GM23338 (cell line): ENCODE measurements around the gene AP1G1. TPM values are rescaled to one million over a fixed set of nuclear protein-coding genes. Genes with fewer than 3 reads are reported as not detected.
"Not testable (repeated sequence)": the region's sequence is repeated elsewhere in the genome, so short reads cannot be mapped to it uniquely, and the experiment has no call there.

Experiments used
- ATAC-seq: fragments of 200-7000 bp; cut with Tn5 transposase; 3 replicates; pipeline ENCODE4 v1.9.1; 2020
- DNase-seq: peaks from one replicate; pipeline ENCODE4 v3.0.0-alpha.2; 2015; ENCODE audit warnings: low spot score
- H2AFZ ChIP-seq: fragments of 200-600 bp; sonication (generic); 2 replicates; pipeline ENCODE4 v1.8.0; 2016; ENCODE audit warnings: antibody characterized with exemption, mild to moderate bottlenecking, moderate library complexity
- H3F3A ChIP-seq: fragments of 200-600 bp; sonication (generic); replicated peaks from 2 replicates; pipeline ENCODE4 v1.8.0; 2017; ENCODE audit warnings: antibody characterized with exemption, mixed run types, low read depth
- H3K27ac ChIP-seq: fragments of 200-600 bp; sonication (generic); 2 replicates; pipeline ENCODE4 v1.6.1; 2016; ENCODE audit warnings: low read depth
- H3K27me3 ChIP-seq: fragments of 200-600 bp; sonication (generic); 2 replicates; pipeline ENCODE4 v1.8.0; 2016; ENCODE audit warnings: mild to moderate bottlenecking, mixed run types, moderate library complexity; ENCODE audit not compliant: insufficient read depth
- H3K36me3 ChIP-seq: fragments of 200-600 bp; sonication (generic); 2 replicates; pipeline ENCODE4 v1.8.0; 2016; ENCODE audit warnings: mild to moderate bottlenecking; ENCODE audit not compliant: insufficient read depth
- H3K4me1 ChIP-seq: fragments of 200-600 bp; sonication (generic); 2 replicates; pipeline ENCODE4 v1.8.0; 2016; ENCODE audit warnings: mild to moderate bottlenecking, moderate library complexity; ENCODE audit not compliant: insufficient read depth
- H3K4me2 ChIP-seq: fragments of 200-600 bp; sonication (generic); 2 replicates; pipeline ENCODE4 v1.7.1; 2017; ENCODE audit warnings: mixed run types
- H3K4me3 ChIP-seq: fragments of 200-600 bp; sonication (generic); 2 replicates; pipeline ENCODE4 v1.6.1; 2016; ENCODE audit warnings: mixed run types
- H3K79me2 ChIP-seq: fragments of 200-600 bp; sonication (generic); replicated peaks from 2 replicates; pipeline ENCODE4 v1.8.0; 2017; ENCODE audit warnings: mild to moderate bottlenecking; ENCODE audit not compliant: insufficient read depth
- H3K9me2 ChIP-seq: fragments of 200-600 bp; sonication (generic); 2 replicates; pipeline ENCODE4 v1.8.0; 2017; ENCODE audit not compliant: insufficient read depth
- H4K20me1 ChIP-seq: fragments of 200-600 bp; sonication (generic); replicated peaks from 2 replicates; pipeline ENCODE4 v1.8.0; 2017; ENCODE audit warnings: mild to moderate bottlenecking; ENCODE audit not compliant: insufficient read depth
- H3K27ac Mint-ChIP-seq: 2 replicates; pipeline ENCODE4 v1.8.0; 2020; ENCODE audit warnings: inconsistent platforms, mild to moderate bottlenecking, moderate library complexity, mixed read lengths
- H3K27me3 Mint-ChIP-seq: 3 replicates; pipeline ENCODE4 v1.8.0; 2022; ENCODE audit warnings: low read depth, mild to moderate bottlenecking, moderate library complexity, mixed read lengths, inconsistent platforms; ENCODE audit not compliant: insufficient read depth, poor library complexity
- H3K36me3 Mint-ChIP-seq: 3 replicates; pipeline ENCODE4 v1.8.0; 2021; ENCODE audit warnings: low read depth, mild to moderate bottlenecking, inconsistent platforms, moderate library complexity, mixed read lengths
- H3K4me1 Mint-ChIP-seq: 3 replicates; pipeline ENCODE4 v1.8.0; 2020; ENCODE audit warnings: mild to moderate bottlenecking, inconsistent platforms, mixed read lengths
- H3K4me3 Mint-ChIP-seq: 3 replicates; pipeline ENCODE4 v1.8.0; 2021; ENCODE audit warnings: moderate library complexity, mild to moderate bottlenecking, inconsistent platforms, mixed read lengths
- H3K9me3 Mint-ChIP-seq: 3 replicates; pipeline ENCODE4 v1.8.0; 2020; ENCODE audit warnings: moderate library complexity, mild to moderate bottlenecking, inconsistent platforms, mixed read lengths
- CREB1 ChIP-seq: fragments of 250-450 bp; sonication (Bioruptor Pico); IDR thresholded peaks from 2 replicates; pipeline ENCODE4 v1.5.0; 2020; ENCODE audit warnings: low read depth, mild to moderate bottlenecking, moderate library complexity
- EZH2 ChIP-seq: fragments of 200-600 bp; sonication (generic); IDR thresholded peaks from one replicate; pipeline ENCODE4 v1.8.0; 2017; ENCODE audit warnings: antibody characterized with exemption, mild to moderate bottlenecking, low read depth; ENCODE audit not compliant: unreplicated experiment
- EZH2phosphoT487 ChIP-seq: fragments of 200-600 bp; sonication (generic); IDR thresholded peaks from one replicate; pipeline ENCODE4 v1.8.1; 2018; ENCODE audit warnings: antibody characterized with exemption; ENCODE audit not compliant: unreplicated experiment
- JUNB ChIP-seq: IDR thresholded peaks from one replicate; pipeline ENCODE4 v1.6.1; 2016; ENCODE audit warnings: antibody characterized with exemption; ENCODE audit not compliant: unreplicated experiment
- NANOG ChIP-seq: IDR thresholded peaks from 2 replicates; pipeline ENCODE4 v1.6.1; 2016; ENCODE audit warnings: antibody characterized with exemption, borderline replicate concordance
- POLR2AphosphoS5 ChIP-seq: IDR thresholded peaks from 2 replicates; pipeline ENCODE4 v1.6.1; 2016; ENCODE audit warnings: antibody characterized with exemption, low read depth
- STAT1 ChIP-seq: IDR thresholded peaks from one replicate; pipeline ENCODE4 v1.6.1; 2016; ENCODE audit warnings: antibody characterized with exemption; ENCODE audit not compliant: unreplicated experiment
- ZNF114 ChIP-seq: fragments of 250-450 bp; sonication (Bioruptor Pico); IDR thresholded peaks from 2 replicates; pipeline ENCODE4 v1.5.0; 2020; ENCODE audit warnings: mild to moderate bottlenecking, moderate library complexity
- ZNF331 ChIP-seq: fragments of 250-450 bp; sonication (Bioruptor Pico); IDR thresholded peaks from 2 replicates; pipeline ENCODE4 v1.5.0; 2020; ENCODE audit warnings: low read depth, mild to moderate bottlenecking, moderate library complexity
- polyA plus RNA-seq: library from polyadenylated mRNA; unstranded; fragments of >200 nt; fragmentation: Nextera tagmentation; extraction: Ambion mirVana; gene quantifications from 2 replicates; pipeline ENCODE4 v1.2.1, GENCODE V29; 2016
- total RNA-seq: library from RNA; depleted of rRNA; stranded (reverse); fragments of >200 nt; shearing (Covaris generic); gene quantifications from 2 replicates; pipeline ENCODE4 v1.2.3, GENCODE V29; 2014
- TF ChIP-seq, protein P1 (sequence below): fragments of 250-450 bp; sonication (Bioruptor Pico); IDR thresholded peaks from 2 replicates; pipeline ENCODE4 v1.5.0; 2020; ENCODE audit warnings: mild to moderate bottlenecking, moderate library complexity
- TF ChIP-seq, protein P2 (sequence below), 2 experiments: fragments of 200-600 bp in 1 of 2; sonication (generic) in 1 of 2; conservative IDR thresholded peaks; 2 replicates each; pipeline versions ENCODE4 v1.5.1 to v1.6.1; 2016 to 2017; ENCODE audit warnings: antibody characterized with exemption in 2 of 2, low read depth in 2 of 2, mild to moderate bottlenecking in 2 of 2, moderate library complexity in 1 of 2
- TF ChIP-seq, protein P3 (sequence below): IDR thresholded peaks from 2 replicates; pipeline ENCODE4 v1.6.1; 2016; ENCODE audit warnings: antibody characterized with exemption

AP1G1 gene
- total and polyA plus RNA-seq, 2 experiments from 2014 or later: 16.3 to 73.3 TPM

DNA sequence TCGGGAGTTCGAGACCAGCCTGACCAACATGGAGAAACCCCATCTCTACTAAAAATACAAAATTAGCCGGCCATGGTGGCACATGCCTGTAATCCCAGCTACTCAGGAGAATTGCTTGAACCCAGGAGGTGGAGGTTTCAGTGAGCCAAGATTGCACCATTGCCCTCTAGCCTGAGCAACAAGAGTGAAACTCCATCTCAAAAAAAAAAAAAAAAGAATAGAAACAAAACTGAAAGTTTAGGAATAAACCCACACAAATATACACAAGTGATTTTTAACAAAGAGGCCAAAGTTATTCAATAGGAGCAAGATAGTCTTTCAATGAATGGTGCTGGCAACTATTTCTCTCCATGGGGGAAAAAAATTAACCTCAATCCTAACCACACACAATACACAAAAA is 18.3 kb downstream of the AP1G1 start:
- H3K27me3 Mint-ChIP-seq, H3K4me3 ChIP-seq, ATAC-seq, H3K9me2 ChIP-seq, H3K27ac Mint-ChIP-seq, H3K4me3 Mint-ChIP-seq, H3K4me2 ChIP-seq, H3K27me3 ChIP-seq, H3F3A ChIP-seq, DNase-seq, H3K4me1 ChIP-seq, H3K4me1 Mint-ChIP-seq, H3K27ac ChIP-seq, H2AFZ ChIP-seq, H3K9me3 Mint-ChIP-seq: not testable (repeated sequence)
- peaks cover 11% of the 10 kb centered on the region; the same call in 1 of the 2 replicates for H4K20me1 ChIP-seq
- peaks cover 14% of the 10 kb centered on the region; the same call in 1 of the 2 replicates for H3K36me3 ChIP-seq
- H3K79me2 ChIP-seq: peaks cover 95% of the 10 kb centered on the region
- H3K36me3 Mint-ChIP-seq: peaks cover 30% of the 10 kb centered on the region

DNA sequence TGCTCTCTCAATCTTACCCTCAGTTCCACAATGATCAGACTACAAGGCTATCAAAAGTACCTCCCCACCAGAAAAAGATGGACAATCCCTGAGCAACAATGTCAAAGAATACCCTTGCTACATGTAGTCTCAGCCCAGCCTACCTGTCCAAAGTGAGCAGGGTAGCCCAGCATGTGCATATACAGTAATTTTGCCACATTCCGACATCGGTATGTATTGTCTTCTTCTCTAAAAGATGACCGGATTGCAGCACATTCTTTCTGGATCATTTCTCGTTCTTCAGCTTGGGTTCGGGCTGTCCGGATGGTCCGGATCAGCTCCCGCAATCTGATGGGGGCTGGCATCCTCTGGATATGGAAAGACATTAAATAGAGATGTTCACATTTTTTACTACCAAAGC is 19.5 kb downstream of the AP1G1 start:
- Mint-ChIP-seq H3K9me3 (no peaks in the 10 kb centered on the region), H3K27me3 (no peaks in the 10 kb centered on the region), H3K4me1 (no peaks in the 10 kb centered on the region), H3K27ac (no peak overlapping the region), H3K36me3 (peaks cover 32% of the 10 kb centered on the region), H3K4me3 (no peak overlapping the region)
- peaks cover 18% of the 10 kb centered on the region; the same call in 1 of the 2 replicates for H3K36me3 ChIP-seq
- ATAC-seq (no peak), DNase-seq (no peak)
- no peaks in the 10 kb centered on the region for H3K4me1 ChIP-seq
- no peaks in the 10 kb centered on the region for H3F3A ChIP-seq
- H3K27me3 ChIP-seq: no peaks in the 10 kb centered on the region
- H4K20me1 ChIP-seq: peaks cover 15% of the 10 kb centered on the region; the same call in 1 of the 2 replicates
- H3K9me2 ChIP-seq: no peaks in the 10 kb centered on the region
- H3K4me3 ChIP-seq: no peak overlapping the region
- no peak overlapping the region for H2AFZ ChIP-seq
- no peak overlapping the region for H3K27ac ChIP-seq
- peaks cover 93% of the 10 kb centered on the region for H3K79me2 ChIP-seq
- H3K4me2 ChIP-seq: no peak overlapping the region
- TF ChIP-seq EZH2 (no peak), JUNB (no peak), POLR2AphosphoS5 (no peak), CREB1 (CRISPR knock-in tag) (no peak), EZH2phosphoT487 (no peak), ZNF331 (CRISPR knock-in tag) (no peak), STAT1 (no peak), ZNF114 (CRISPR knock-in tag) (no peak), NANOG (no peak)
- TF ChIP-seq, protein P1, sequence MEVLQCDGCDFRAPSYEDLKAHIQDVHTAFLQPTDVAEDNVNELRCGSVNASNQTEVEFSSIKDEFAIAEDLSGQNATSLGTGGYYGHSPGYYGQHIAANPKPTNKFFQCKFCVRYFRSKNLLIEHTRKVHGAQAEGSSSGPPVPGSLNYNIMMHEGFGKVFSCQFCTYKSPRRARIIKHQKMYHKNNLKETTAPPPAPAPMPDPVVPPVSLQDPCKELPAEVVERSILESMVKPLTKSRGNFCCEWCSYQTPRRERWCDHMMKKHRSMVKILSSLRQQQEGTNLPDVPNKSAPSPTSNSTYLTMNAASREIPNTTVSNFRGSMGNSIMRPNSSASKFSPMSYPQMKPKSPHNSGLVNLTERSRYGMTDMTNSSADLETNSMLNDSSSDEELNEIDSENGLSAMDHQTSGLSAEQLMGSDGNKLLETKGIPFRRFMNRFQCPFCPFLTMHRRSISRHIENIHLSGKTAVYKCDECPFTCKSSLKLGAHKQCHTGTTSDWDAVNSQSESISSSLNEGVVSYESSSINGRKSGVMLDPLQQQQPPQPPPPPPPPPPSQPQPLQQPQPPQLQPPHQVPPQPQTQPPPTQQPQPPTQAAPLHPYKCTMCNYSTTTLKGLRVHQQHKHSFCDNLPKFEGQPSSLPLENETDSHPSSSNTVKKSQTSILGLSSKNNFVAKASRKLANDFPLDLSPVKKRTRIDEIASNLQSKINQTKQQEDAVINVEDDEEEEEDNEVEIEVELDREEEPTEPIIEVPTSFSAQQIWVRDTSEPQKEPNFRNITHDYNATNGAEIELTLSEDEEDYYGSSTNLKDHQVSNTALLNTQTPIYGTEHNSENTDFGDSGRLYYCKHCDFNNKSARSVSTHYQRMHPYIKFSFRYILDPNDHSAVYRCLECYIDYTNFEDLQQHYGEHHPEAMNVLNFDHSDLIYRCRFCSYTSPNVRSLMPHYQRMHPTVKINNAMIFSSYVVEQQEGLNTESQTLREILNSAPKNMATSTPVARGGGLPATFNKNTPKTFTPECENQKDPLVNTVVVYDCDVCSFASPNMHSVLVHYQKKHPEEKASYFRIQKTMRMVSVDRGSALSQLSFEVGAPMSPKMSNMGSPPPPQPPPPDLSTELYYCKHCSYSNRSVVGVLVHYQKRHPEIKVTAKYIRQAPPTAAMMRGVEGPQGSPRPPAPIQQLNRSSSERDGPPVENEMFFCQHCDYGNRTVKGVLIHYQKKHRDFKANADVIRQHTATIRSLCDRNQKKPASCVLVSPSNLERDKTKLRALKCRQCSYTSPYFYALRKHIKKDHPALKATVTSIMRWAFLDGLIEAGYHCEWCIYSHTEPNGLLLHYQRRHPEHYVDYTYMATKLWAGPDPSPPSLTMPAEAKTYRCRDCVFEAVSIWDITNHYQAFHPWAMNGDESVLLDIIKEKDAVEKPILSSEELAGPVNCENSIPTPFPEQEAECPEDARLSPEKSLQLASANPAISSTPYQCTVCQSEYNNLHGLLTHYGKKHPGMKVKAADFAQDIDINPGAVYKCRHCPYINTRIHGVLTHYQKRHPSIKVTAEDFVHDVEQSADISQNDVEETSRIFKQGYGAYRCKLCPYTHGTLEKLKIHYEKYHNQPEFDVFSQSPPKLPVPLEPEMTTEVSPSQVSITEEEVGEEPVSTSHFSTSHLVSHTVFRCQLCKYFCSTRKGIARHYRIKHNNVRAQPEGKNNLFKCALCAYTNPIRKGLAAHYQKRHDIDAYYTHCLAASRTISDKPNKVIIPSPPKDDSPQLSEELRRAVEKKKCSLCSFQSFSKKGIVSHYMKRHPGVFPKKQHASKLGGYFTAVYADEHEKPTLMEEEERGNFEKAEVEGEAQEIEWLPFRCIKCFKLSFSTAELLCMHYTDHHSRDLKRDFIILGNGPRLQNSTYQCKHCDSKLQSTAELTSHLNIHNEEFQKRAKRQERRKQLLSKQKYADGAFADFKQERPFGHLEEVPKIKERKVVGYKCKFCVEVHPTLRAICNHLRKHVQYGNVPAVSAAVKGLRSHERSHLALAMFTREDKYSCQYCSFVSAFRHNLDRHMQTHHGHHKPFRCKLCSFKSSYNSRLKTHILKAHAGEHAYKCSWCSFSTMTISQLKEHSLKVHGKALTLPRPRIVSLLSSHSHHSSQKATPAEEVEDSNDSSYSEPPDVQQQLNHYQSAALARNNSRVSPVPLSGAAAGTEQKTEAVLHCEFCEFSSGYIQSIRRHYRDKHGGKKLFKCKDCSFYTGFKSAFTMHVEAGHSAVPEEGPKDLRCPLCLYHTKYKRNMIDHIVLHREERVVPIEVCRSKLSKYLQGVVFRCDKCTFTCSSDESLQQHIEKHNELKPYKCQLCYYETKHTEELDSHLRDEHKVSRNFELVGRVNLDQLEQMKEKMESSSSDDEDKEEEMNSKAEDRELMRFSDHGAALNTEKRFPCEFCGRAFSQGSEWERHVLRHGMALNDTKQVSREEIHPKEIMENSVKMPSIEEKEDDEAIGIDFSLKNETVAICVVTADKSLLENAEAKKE: no peak
- TF ChIP-seq, protein P2, sequence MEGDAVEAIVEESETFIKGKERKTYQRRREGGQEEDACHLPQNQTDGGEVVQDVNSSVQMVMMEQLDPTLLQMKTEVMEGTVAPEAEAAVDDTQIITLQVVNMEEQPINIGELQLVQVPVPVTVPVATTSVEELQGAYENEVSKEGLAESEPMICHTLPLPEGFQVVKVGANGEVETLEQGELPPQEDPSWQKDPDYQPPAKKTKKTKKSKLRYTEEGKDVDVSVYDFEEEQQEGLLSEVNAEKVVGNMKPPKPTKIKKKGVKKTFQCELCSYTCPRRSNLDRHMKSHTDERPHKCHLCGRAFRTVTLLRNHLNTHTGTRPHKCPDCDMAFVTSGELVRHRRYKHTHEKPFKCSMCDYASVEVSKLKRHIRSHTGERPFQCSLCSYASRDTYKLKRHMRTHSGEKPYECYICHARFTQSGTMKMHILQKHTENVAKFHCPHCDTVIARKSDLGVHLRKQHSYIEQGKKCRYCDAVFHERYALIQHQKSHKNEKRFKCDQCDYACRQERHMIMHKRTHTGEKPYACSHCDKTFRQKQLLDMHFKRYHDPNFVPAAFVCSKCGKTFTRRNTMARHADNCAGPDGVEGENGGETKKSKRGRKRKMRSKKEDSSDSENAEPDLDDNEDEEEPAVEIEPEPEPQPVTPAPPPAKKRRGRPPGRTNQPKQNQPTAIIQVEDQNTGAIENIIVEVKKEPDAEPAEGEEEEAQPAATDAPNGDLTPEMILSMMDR (conservative IDR thresholded peaks at IDR 0.05; ENCODE audit: low read depth in 2 of 2): no peak
- TF ChIP-seq, protein P3, sequence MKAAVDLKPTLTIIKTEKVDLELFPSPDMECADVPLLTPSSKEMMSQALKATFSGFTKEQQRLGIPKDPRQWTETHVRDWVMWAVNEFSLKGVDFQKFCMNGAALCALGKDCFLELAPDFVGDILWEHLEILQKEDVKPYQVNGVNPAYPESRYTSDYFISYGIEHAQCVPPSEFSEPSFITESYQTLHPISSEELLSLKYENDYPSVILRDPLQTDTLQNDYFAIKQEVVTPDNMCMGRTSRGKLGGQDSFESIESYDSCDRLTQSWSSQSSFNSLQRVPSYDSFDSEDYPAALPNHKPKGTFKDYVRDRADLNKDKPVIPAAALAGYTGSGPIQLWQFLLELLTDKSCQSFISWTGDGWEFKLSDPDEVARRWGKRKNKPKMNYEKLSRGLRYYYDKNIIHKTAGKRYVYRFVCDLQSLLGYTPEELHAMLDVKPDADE: no peak
